B cell (primary cell): Measurements from ENCODE around the gene SLC50A1. TPM values are rescaled to one million over a fixed set of nuclear protein-coding genes. Genes with fewer than 3 reads are reported as not detected.
A peak's percentile ranks its signal among the peaks of the same experiment; 100 is the strongest.

Experiments used
- ATAC-seq: fragments of 200-7000 bp; cut with Tn5 transposase; one replicate; pipeline ENCODE4 v1.10.0; 2021; ENCODE audit warnings: low read depth, mild to moderate bottlenecking, moderate number of reproducible peaks, moderate library complexity
- CTCF ChIA-PET: fragments of 350-600 bp; sonication (Branson Sonifier 250); formaldehyde crosslinking; loops from one replicate; lab custom pipeline; 2021; ENCODE audit warnings: antibody characterized with exemption, inconsistent platforms; lab: Charles Lee
- POLR2A ChIA-PET: fragments of 350-600 bp; sonication (Branson Sonifier 250); formaldehyde crosslinking; loops from one replicate; lab custom pipeline; 2021; ENCODE audit warnings: antibody characterized with exemption; lab: Charles Lee
- DNase-seq: peaks from one replicate; pipeline ENCODE4 v3.0.0; 2013
- H2AFZ ChIP-seq: 2 replicates; pipeline ENCODE4 v1.6.1; 2012; ENCODE audit warnings: mild to moderate bottlenecking, low read depth, low read length; ENCODE audit not compliant: insufficient read depth, poor library complexity, severe bottlenecking
- H3K27ac ChIP-seq, 2 donors: 1 replicate in 1 of 2; 2 replicates in 1 of 2; pipeline ENCODE4 v1.5.1; 2012 to 2013; ENCODE audit warnings: low read length in 2 of 2, mild to moderate bottlenecking in 2 of 2, moderate library complexity in 1 of 2
- H3K27me3 ChIP-seq, 4 experiments: fragments of 200-600 bp in 1 of 4; sonication (generic) in 1 of 4; replicated peaks in 1 of 4; 1 replicate in 2 of 4; 2 replicates in 2 of 4; pipeline versions ENCODE4 v1.6.1 to v1.7.0; 2013 to 2016; ENCODE audit warnings: low read length in 3 of 4, mild to moderate bottlenecking in 2 of 4, mixed read lengths in 1 of 4, moderate library complexity in 1 of 4; ENCODE audit not compliant: insufficient read depth in 4 of 4, control insufficient read depth in 3 of 4; ENCODE audit errors: control extremely low read depth in 1 of 4
- H3K36me3 ChIP-seq, 2 experiments: replicated peaks in 1 of 2; 1 replicate in 1 of 2; 2 replicates in 1 of 2; pipeline versions ENCODE4 v1.6.1 to v1.7.1; 2013; ENCODE audit warnings: low read length in 1 of 2; ENCODE audit not compliant: insufficient read depth in 2 of 2, control insufficient read depth in 1 of 2; ENCODE audit errors: control extremely low read depth in 1 of 2, extremely low read depth in 1 of 2
- H3K4me1 ChIP-seq, 2 donors: fragments of 200-600 bp in 1 of 2; sonication (generic) in 1 of 2; 1 replicate in 1 of 2; 2 replicates in 1 of 2; pipeline versions ENCODE4 v1.5.1 to v1.6.1; 2013 to 2017; ENCODE audit warnings: low read length in 2 of 2; ENCODE audit not compliant: control insufficient read depth in 2 of 2, insufficient read depth in 2 of 2
- H3K4me2 ChIP-seq: replicated peaks from 2 replicates; pipeline ENCODE3; 2012; ENCODE audit warnings: mild to moderate bottlenecking, low read depth, low read length; ENCODE audit not compliant: poor library complexity, severe bottlenecking
- H3K4me3 ChIP-seq, 5 experiments: fragments of 200-600 bp in 1 of 5; sonication (generic) in 1 of 5; 1 replicate in 3 of 5; 2 replicates in 2 of 5; pipeline versions ENCODE4 v1.5.1 to v1.7.0; 2011 to 2016; ENCODE audit warnings: low read length in 4 of 5, mild to moderate bottlenecking in 4 of 5, low read depth in 2 of 5, control low read depth in 1 of 5, moderate library complexity in 1 of 5; ENCODE audit not compliant: insufficient read depth in 1 of 5; ENCODE audit errors: control extremely low read depth in 1 of 5, extremely low read depth in 1 of 5
- H3K79me2 ChIP-seq: fragments of 200-600 bp; sonication (generic); one replicate; pipeline ENCODE4 v1.6.0; 2016; ENCODE audit warnings: low read length; ENCODE audit not compliant: control insufficient read depth, insufficient read depth
- H3K9ac ChIP-seq: fragments of 200-600 bp; sonication (generic); 2 replicates; pipeline ENCODE4 v1.6.1; 2017; ENCODE audit warnings: mild to moderate bottlenecking, low read length, moderate library complexity
- H3K9me3 ChIP-seq, 3 donors: one replicate each; pipeline versions ENCODE4 v1.6.1 to v1.7.1; 2013; ENCODE audit warnings: low read length in 2 of 3; ENCODE audit not compliant: control insufficient read depth in 2 of 3, insufficient read depth in 1 of 3; ENCODE audit errors: control extremely low read depth in 1 of 3
- H4K20me1 ChIP-seq: 2 replicates; pipeline ENCODE4 v1.6.0; 2012; ENCODE audit warnings: mild to moderate bottlenecking, low read length; ENCODE audit not compliant: insufficient read depth, control insufficient read depth, poor library complexity, severe bottlenecking
- H3K27ac Mint-ChIP-seq: one replicate; pipeline ENCODE4 v1.8.0; 2021; ENCODE audit warnings: mixed read lengths
- H3K27me3 Mint-ChIP-seq: one replicate; pipeline ENCODE4 v1.8.0; 2021; ENCODE audit warnings: mixed read lengths
- H3K4me1 Mint-ChIP-seq: one replicate; pipeline ENCODE4 v1.8.0; 2021; ENCODE audit warnings: mixed read lengths
- H3K4me3 Mint-ChIP-seq: one replicate; pipeline ENCODE4 v1.8.0; 2021; ENCODE audit warnings: mixed read lengths
- H3K9me3 Mint-ChIP-seq: one replicate; pipeline ENCODE4 v1.8.0; 2022; ENCODE audit warnings: mixed read lengths; ENCODE audit not compliant: insufficient read depth
- EZH2 ChIP-seq: IDR thresholded peaks from 2 replicates; pipeline ENCODE4 v1.6.1; 2012; ENCODE audit warnings: borderline replicate concordance, low read depth, mild to moderate bottlenecking, moderate library complexity, low read length; ENCODE audit not compliant: insufficient read depth, poor library complexity, severe bottlenecking
- WGBS: methylation state at CpG from one replicate; pipeline ENCODE4 v1.1.5; 2013; ENCODE audit warnings: missing lambda C conversion rate; ENCODE audit not compliant: insufficient coverage; 5-methylcytosine and 5-hydroxymethylcytosine counted together
- intact Hi-C: fragments of 100-400 bp; cut with micrococcal nuclease; formaldehyde crosslinking; loops from one replicate; pipeline ENCODE4 v1.10.0; 2022
- polyA minus RNA-seq: library from RNA; depleted of rRNA, polyadenylated mRNA; stranded (reverse); fragments of >200 nt; gene quantifications from 2 replicates; pipeline ENCODE4 v1.2.3, GENCODE V29; 2012
- polyA plus RNA-seq: library from polyadenylated mRNA; depleted of rRNA; stranded (reverse); fragments of >200 nt; gene quantifications from 2 replicates; pipeline ENCODE4 v1.2.3, GENCODE V29; 2012
- total RNA-seq, 2 donors: library from RNA; stranded (reverse); fragments of 120-200 nt in 1 of 2; gene quantifications; 1 replicate in 1 of 2; 2 replicates in 1 of 2; pipeline versions ENCODE4 v1.2.3 to v1.2.4, GENCODE V29; 2013 to 2022
- TF ChIP-seq, protein P1 (sequence below): fragments of 200-600 bp; IDR thresholded peaks from one replicate; pipeline ENCODE4 v1.8.0; 2022; ENCODE audit warnings: antibody characterized with exemption, mild to moderate bottlenecking

The SLC50A1 gene, protein sequence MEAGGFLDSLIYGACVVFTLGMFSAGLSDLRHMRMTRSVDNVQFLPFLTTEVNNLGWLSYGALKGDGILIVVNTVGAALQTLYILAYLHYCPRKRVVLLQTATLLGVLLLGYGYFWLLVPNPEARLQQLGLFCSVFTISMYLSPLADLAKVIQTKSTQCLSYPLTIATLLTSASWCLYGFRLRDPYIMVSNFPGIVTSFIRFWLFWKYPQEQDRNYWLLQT
- total RNA-seq (61.3 and 62.8 TPM in 2 replicates), polyA plus RNA-seq (86.8 and 109 TPM in 2 replicates), polyA minus RNA-seq (60.4 and 82.9 TPM in 2 replicates)
- 68.6 TPM for total RNA-seq (2013)

DNA sequence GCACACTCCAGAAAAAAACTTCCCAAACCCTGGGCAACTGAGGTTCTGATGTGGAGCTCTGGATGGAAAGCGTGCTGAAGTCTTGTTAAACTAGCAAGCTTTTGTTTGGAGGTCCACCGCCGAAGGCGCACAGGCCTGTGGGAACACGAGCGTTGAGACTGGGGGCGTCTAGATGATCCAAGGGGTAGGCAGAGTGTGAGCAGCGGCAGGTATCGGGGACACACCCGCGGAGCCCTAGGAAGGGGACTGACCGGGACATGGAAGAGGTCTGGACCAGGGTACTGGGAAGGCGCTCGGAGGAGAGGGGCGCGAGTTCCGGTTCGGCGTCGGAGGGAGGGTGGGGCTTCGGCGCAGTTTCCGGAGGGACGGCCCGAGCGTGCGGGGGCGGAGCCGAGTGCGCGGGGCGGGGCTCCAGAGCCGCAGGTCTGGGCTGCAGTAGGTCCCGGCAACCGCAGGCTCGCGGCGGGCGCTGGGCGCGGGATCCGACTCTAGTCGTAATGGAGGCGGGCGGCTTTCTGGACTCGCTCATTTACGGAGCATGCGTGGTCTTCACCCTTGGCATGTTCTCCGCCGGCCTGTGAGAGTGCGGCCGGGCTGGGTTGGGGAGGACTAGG lies at the start of gene SLC50A1:
TSS of gene SLC50A1 (plus strand) at position 438 of the 614 bp plus-strand sequence. CDS start at position 498, 60 bp downstream.
- Mint-ChIP-seq H3K4me3 (peak within 1 kb of the TSS; percentile 100), H3K4me1 (peaks cover 46% of the 10 kb centered on the region), H3K27ac (peak within 1 kb of the TSS; percentile 98), H3K9me3 (no peaks in the 10 kb centered on the region), H3K27me3 (peaks cover 3% of the 10 kb centered on the region)
- H4K20me1 ChIP-seq, result peaks cover 9% of the 10 kb centered on the region
- peak within 1 kb of the TSS; percentile 93 for H2AFZ ChIP-seq
- ChIA-PET POLR2A (interaction anchor here (0.6 to 2.6 kb wide), 10 partner anchors 15 to 133 kb away, joined by 3 to 21 read pairs (median 5); partner anchors contain the start of gene ZBTB7B), CTCF (interaction anchor here (0.9 to 5.3 kb wide), 9 partner anchors 10 to 91 kb away, joined by 3 to 51 read pairs (median 14); partner anchors contain the start of gene KRTCAP2)
- H3K4me3 ChIP-seq, result peak within 1 kb of the TSS; percentile 86 to 99 (median 92)
- H3K27me3 ChIP-seq, result no peaks in the 10 kb centered on the region
- H3K27ac ChIP-seq, result peak within 1 kb of the TSS; percentile 99 to 100
- H3K9ac ChIP-seq, result peak within 1 kb of the TSS; percentile 100
- ATAC-seq, result peak; percentile 86
- peaks cover 33% of the 10 kb centered on the region for H3K79me2 ChIP-seq
- H3K36me3 ChIP-seq, result peaks cover 0 to 5% of the 10 kb centered on the region in 2 experiments
- H3K4me1 ChIP-seq, result peaks cover 22 to 26% of the 10 kb centered on the region in 2 donors
- no peaks in the 10 kb centered on the region for H3K9me3 ChIP-seq
- peak within 1 kb of the TSS; percentile 84 for H3K4me2 ChIP-seq
- 1% methylated on average over 51 of the region's 52 CpGs for WGBS
- intact Hi-C loops, result loop anchor here (1.0 kb wide), 2 partner anchors 15 to 50 kb away; no protein-coding TSS in a partner anchor
- TF ChIP-seq, protein P1, sequence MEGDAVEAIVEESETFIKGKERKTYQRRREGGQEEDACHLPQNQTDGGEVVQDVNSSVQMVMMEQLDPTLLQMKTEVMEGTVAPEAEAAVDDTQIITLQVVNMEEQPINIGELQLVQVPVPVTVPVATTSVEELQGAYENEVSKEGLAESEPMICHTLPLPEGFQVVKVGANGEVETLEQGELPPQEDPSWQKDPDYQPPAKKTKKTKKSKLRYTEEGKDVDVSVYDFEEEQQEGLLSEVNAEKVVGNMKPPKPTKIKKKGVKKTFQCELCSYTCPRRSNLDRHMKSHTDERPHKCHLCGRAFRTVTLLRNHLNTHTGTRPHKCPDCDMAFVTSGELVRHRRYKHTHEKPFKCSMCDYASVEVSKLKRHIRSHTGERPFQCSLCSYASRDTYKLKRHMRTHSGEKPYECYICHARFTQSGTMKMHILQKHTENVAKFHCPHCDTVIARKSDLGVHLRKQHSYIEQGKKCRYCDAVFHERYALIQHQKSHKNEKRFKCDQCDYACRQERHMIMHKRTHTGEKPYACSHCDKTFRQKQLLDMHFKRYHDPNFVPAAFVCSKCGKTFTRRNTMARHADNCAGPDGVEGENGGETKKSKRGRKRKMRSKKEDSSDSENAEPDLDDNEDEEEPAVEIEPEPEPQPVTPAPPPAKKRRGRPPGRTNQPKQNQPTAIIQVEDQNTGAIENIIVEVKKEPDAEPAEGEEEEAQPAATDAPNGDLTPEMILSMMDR, result no peak
- no peak for TF ChIP-seq EZH2
- DNase-seq, result peak; percentile 96
